ENCODE measurements around the gene E2F8. TPM values are rescaled to one million over a fixed set of nuclear protein-coding genes. Genes with fewer than 3 reads are reported as not detected.

Gene E2F8
- total and polyA plus RNA-seq, 10 of the 15 experiments (the other 5 are each of a cell fraction or from before 2014, with no cell fraction given): 8.8 to 28.1 (median 18.5) TPM

DNA sequence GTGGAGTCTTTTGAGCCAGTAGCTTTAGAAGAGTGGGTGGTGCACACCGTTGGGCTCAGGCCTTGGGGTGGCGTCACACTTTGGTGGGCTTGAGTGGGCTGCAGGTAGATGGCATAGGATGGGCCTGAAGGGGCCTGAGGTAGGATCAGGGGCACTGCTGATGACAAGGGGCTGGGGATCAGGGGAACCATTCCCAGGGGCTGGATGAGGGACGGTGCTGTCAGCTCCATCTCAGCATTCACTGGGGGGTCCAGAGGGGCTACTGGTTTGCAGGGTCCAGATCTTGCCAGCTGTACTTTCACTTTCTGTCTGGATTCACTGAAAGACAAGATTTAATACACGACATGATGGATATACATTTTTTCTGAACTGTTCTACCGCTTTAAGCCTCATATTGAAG, 11.1 kb downstream of the E2F8 start:
- FAIRE-seq (no peak), DNase-seq (ENCODE audit: low read depth, low spot score) (no peak), ATAC-seq (no peak)
- Histone ChIP-seq H3K79me2 (ENCODE audit: control insufficient read depth, insufficient read depth, low read length) (no peaks in the 10 kb centered on the region), H2AFZ (ENCODE audit: control insufficient read depth, low read depth, low read length) (no peak overlapping the region), H3K9me3 (replicated peaks; ENCODE audit: control insufficient read depth, insufficient read depth, low read length) (no peaks in the 10 kb centered on the region), H3K4me1 (ENCODE audit: control insufficient read depth, insufficient read depth, low read length) (no peaks in the 10 kb centered on the region), H4K20me1 (ENCODE audit: control insufficient read depth, insufficient read depth) (no peaks in the 10 kb centered on the region), H3K9ac (ENCODE audit: control insufficient read depth, insufficient read depth, low read length) (no peak overlapping the region), H3K4me3 (no peak overlapping the region), H3K36me3 (ENCODE audit: control insufficient read depth in 2 of 2, insufficient read depth in 2 of 2, low read length in 1 of 2) (peaks cover 9 to 20% of the 10 kb centered on the region in 2 experiments), H3K27me3 (replicated peaks in 1 of 2; ENCODE audit: control insufficient read depth in 2 of 2, insufficient read depth in 2 of 2, low read length in 1 of 2) (no peaks in the 10 kb centered on the region), H3K4me2 (ENCODE audit: control insufficient read depth, insufficient read depth) (no peak overlapping the region), H3K27ac (ENCODE audit: control insufficient read depth, insufficient read depth) (no peak overlapping the region)
- CTCF ChIA-PET: interaction anchor here (0.8 to 1.6 kb wide), 4 partner anchors 18 to 159 kb away, joined by 3 to 5 read pairs (median 4); no protein-coding TSS in a partner anchor
- in situ Hi-C loops (cut with MboI): no loop called here
- WGBS (ENCODE audit: insufficient coverage, insufficient replicate concordance, low lambda C conversion rate, missing lambda C conversion rate): 85% methylated on average over 5 of the region's 5 CpGs
- TF ChIP-seq SREBF1 (IDR thresholded peaks at IDR 0.05; ENCODE audit: low read length) (no peak), ETV6 (conservative IDR thresholded peaks at IDR 0.05 in 1 of 2, IDR thresholded peaks at IDR 0.05 in 1 of 2; ENCODE audit: borderline replicate concordance in 1 of 2, low read depth in 1 of 2) (no peak), POLR2A (IDR thresholded peaks at IDR 0.05; ENCODE audit: low read depth, low read length) (0 out of 2 replicates have a peak, but pooled peaks have one; percentile 2), GATAD2B (conservative IDR thresholded peaks at IDR 0.05; ENCODE audit: low read depth) (no peak), TARDBP (IDR thresholded peaks at IDR 0.05; ENCODE audit: borderline replicate concordance) (no peak), JUND (IDR thresholded peaks at IDR 0.05; ENCODE audit: low read depth, low read length) (no peak)
- RAD21 ChIA-PET (ENCODE audit: unreplicated experiment): interaction anchor here (0.8 to 1.3 kb wide), 2 partner anchors 10 to 152 kb away, joined by 4 read pairs; no protein-coding TSS in a partner anchor
- SMC1A ChIA-PET (ENCODE audit: uncharacterized antibody, unreplicated experiment): interaction anchor here (2.0 kb wide), 1 partner anchor 9 kb away, joined by 7 read pairs; no protein-coding TSS in a partner anchor
- POLR2A ChIA-PET: no interaction called here
- intact Hi-C loops (cut with micrococcal nuclease; ENCODE audit: unreplicated experiment): no loop called here
- no TSS peak for BruUV-seq (replicated peaks)

DNA sequence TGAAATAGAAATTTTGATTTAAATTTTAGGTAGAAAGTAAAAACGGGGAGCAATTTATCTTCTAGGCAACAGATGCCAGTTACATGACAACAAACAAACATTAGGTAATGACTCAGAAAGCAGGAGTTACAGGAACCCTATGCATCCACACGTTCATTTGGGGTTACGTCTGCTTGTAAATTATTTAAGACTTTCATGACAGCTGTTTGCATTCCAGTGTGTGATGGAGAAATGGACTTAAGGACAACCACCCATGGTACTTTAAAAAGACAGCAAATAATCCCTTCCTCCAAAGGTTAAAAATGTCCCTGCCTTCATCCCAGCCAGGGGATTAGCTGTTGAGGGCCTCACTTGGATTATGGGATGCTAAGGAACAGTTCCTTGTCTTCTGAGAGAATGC, 11.8 kb downstream of the E2F8 start:
- intact Hi-C loops (cut with micrococcal nuclease; ENCODE audit: unreplicated experiment) (no loop called here), in situ Hi-C loops (cut with MboI) (no loop called here)
- BruUV-seq (replicated peaks): no TSS peak
- ATAC-seq (no peak), DNase-seq (ENCODE audit: low read depth, low spot score) (no peak), FAIRE-seq (peak; percentile 7)
- ChIA-PET POLR2A (no interaction called here), CTCF (interaction anchor here (1.1 to 1.2 kb wide), 2 partner anchors 29 to 31 kb away, joined by 3 to 4 read pairs; no protein-coding TSS in a partner anchor), SMC1A (ENCODE audit: uncharacterized antibody, unreplicated experiment) (interaction anchor here (1.2 to 2.0 kb wide), 2 partner anchors 10 to 158 kb away, joined by 3 to 7 read pairs; no protein-coding TSS in a partner anchor), RAD21 (ENCODE audit: unreplicated experiment) (interaction anchor here (0.8 kb wide), 1 partner anchor 151 kb away, joined by 4 read pairs; no protein-coding TSS in a partner anchor)
- Histone ChIP-seq H2AFZ (ENCODE audit: control insufficient read depth, low read depth, low read length) (no peak overlapping the region), H3K9me3 (replicated peaks; ENCODE audit: control insufficient read depth, insufficient read depth, low read length) (no peaks in the 10 kb centered on the region), H3K4me3 (no peak overlapping the region), H4K20me1 (ENCODE audit: control insufficient read depth, insufficient read depth) (no peaks in the 10 kb centered on the region), H3K4me2 (ENCODE audit: control insufficient read depth, insufficient read depth) (no peak overlapping the region), H3K9ac (ENCODE audit: control insufficient read depth, insufficient read depth, low read length) (no peak overlapping the region), H3K27ac (ENCODE audit: control insufficient read depth, insufficient read depth) (no peak overlapping the region), H3K79me2 (ENCODE audit: control insufficient read depth, insufficient read depth, low read length) (no peaks in the 10 kb centered on the region), H3K4me1 (ENCODE audit: control insufficient read depth, insufficient read depth, low read length) (no peaks in the 10 kb centered on the region), H3K27me3 (replicated peaks in 1 of 2; ENCODE audit: control insufficient read depth in 2 of 2, insufficient read depth in 2 of 2, low read length in 1 of 2) (no peaks in the 10 kb centered on the region), H3K36me3 (ENCODE audit: control insufficient read depth in 2 of 2, insufficient read depth in 2 of 2, low read length in 1 of 2) (peaks cover 9 to 18% of the 10 kb centered on the region in 2 experiments)
- 79% methylated on average over 3 of the region's 3 CpGs for WGBS (ENCODE audit: insufficient coverage, insufficient replicate concordance, low lambda C conversion rate, missing lambda C conversion rate)
- TF ChIP-seq RCOR1 (conservative IDR thresholded peaks at IDR 0.05; ENCODE audit: low read depth, low read length): no peak
- TF ChIP-seq CBX3 (IDR thresholded peaks at IDR 0.05; ENCODE audit: borderline replicate concordance, low read depth): no peak
- TF ChIP-seq RB1 (IDR thresholded peaks at IDR 0.05; ENCODE audit: borderline replicate concordance): no peak
- TF ChIP-seq PAX5 (IDR thresholded peaks at IDR 0.05; ENCODE audit: borderline replicate concordance, low read depth, low read length): no peak
- TF ChIP-seq ZNF24 (IDR thresholded peaks at IDR 0.05): no peak
- no peak for TF ChIP-seq ZNF384 (IDR thresholded peaks at IDR 0.05; ENCODE audit: borderline replicate concordance, low read depth, low read length)
- TF ChIP-seq PML (IDR thresholded peaks at IDR 0.05; ENCODE audit: low read length): no peak
- no peak for TF ChIP-seq MXI1 (IDR thresholded peaks at IDR 0.05; ENCODE audit: low read depth, low read length)
- no peak for TF ChIP-seq HDAC6 (IDR thresholded peaks at IDR 0.05; ENCODE audit: unreplicated experiment)
- no peak for TF ChIP-seq ZZZ3 (IDR thresholded peaks at IDR 0.05; ENCODE audit: control insufficient read depth, insufficient read length, low read depth)
- no peak for TF ChIP-seq HDGF (IDR thresholded peaks at IDR 0.05)
- TF ChIP-seq PAX8 (IDR thresholded peaks at IDR 0.05): no peak
- TF ChIP-seq, protein P1, sequence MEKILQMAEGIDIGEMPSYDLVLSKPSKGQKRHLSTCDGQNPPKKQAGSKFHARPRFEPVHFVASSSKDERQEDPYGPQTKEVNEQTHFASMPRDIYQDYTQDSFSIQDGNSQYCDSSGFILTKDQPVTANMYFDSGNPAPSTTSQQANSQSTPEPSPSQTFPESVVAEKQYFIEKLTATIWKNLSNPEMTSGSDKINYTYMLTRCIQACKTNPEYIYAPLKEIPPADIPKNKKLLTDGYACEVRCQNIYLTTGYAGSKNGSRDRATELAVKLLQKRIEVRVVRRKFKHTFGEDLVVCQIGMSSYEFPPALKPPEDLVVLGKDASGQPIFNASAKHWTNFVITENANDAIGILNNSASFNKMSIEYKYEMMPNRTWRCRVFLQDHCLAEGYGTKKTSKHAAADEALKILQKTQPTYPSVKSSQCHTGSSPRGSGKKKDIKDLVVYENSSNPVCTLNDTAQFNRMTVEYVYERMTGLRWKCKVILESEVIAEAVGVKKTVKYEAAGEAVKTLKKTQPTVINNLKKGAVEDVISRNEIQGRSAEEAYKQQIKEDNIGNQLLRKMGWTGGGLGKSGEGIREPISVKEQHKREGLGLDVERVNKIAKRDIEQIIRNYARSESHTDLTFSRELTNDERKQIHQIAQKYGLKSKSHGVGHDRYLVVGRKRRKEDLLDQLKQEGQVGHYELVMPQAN (conservative IDR thresholded peaks at IDR 0.05): no peak
- no peak for TF ChIP-seq SREBF1 (IDR thresholded peaks at IDR 0.05; ENCODE audit: low read length)
